Thyroid gland (tissue), 4 donors: ENCODE measurements around the gene NETO2. TPM values are rescaled to one million over a fixed set of nuclear protein-coding genes. Genes with fewer than 3 reads are reported as not detected.

Experiments used
- DNase-seq, 2 donors: peaks; one replicate each; pipeline ENCODE4 v3.0.0-alpha.2; 2019
- H3K27ac ChIP-seq, 3 donors: fragments of 200-600 bp; sonication (generic); 1 replicate in 2 of 3; 2 replicates in 1 of 3; pipeline ENCODE4 v1.5.1; 2016 to 2019; ENCODE audit warnings: mild to moderate bottlenecking in 1 of 3, moderate library complexity in 1 of 3
- H3K27me3 ChIP-seq: fragments of 200-600 bp; sonication (generic); one replicate; pipeline ENCODE4 v1.5.1; 2019
- H3K36me3 ChIP-seq, 2 donors: fragments of 200-600 bp; sonication (generic); one replicate each; pipeline ENCODE4 v1.5.1; 2016 to 2019
- H3K4me1 ChIP-seq, 2 donors: fragments of 200-600 bp; sonication (generic); one replicate each; pipeline ENCODE4 v1.5.1; 2017 to 2019
- H3K4me3 ChIP-seq, 3 donors: fragments of 200-600 bp; sonication (generic); replicated peaks in 1 of 3; 1 replicate in 2 of 3; 2 replicates in 1 of 3; pipeline ENCODE4 v1.5.1; 2016; ENCODE audit warnings: mild to moderate bottlenecking in 1 of 3
- H3K9me3 ChIP-seq: fragments of 200-600 bp; sonication (generic); one replicate; pipeline ENCODE4 v1.5.1; 2017
- CTCF ChIP-seq, 6 experiments: fragments of 200-600 bp in 3 of 6; fragments of 450-650 bp in 3 of 6; sonication (generic) in 3 of 6; IDR thresholded peaks; one replicate each; pipeline ENCODE4 v1.5.1; 2016 to 2019; ENCODE audit warnings: antibody characterized with exemption in 6 of 6, mild to moderate bottlenecking in 2 of 6, inconsistent platforms in 1 of 6, moderate library complexity in 1 of 6
- POLR2A ChIP-seq, 2 donors: fragments of 450-650 bp; IDR thresholded peaks; one replicate each; pipeline ENCODE4 v1.6.1; 2017; ENCODE audit warnings: antibody characterized with exemption in 2 of 2, mild to moderate bottlenecking in 2 of 2, moderate library complexity in 1 of 2
- WGBS, 2 donors: methylation state at CpG; one replicate each; pipeline ENCODE4 v1.1.5; 2017; 5-methylcytosine and 5-hydroxymethylcytosine counted together
- intact Hi-C: fragments of 100-400 bp; cut with DNase I; formaldehyde crosslinking; loops from one replicate; pipeline ENCODE4 v1.15.1; 2023
- total RNA-seq, 4 donors: library from RNA; depleted of rRNA; stranded (reverse); fragments of >200 nt; gene quantifications; one replicate each; pipeline ENCODE4 v1.2.3, GENCODE V29; 2016

The NETO2 gene
- total RNA-seq, 4 donors from 2014 or later: 5.4 to 10.1 (median 6.7) TPM

- no peak for TF ChIP-seq POLR2A (IDR thresholded peaks at IDR 0.05)
- no peak for TF ChIP-seq CTCF (IDR thresholded peaks at IDR 0.05)
- intact Hi-C loops: no loop called here
- Histone ChIP-seq H3K4me3 (no peak overlapping the region), H3K27me3 (no peaks in the 10 kb centered on the region), H3K9me3 (no peaks in the 10 kb centered on the region), H3K36me3 (no peaks in the 10 kb centered on the region), H3K27ac (no peak overlapping the region), H3K4me1 (no peaks in the 10 kb centered on the region)
- DNase-seq: no peak
- WGBS, 2 donors: 98 to 99% methylated on average over 6 of the region's 6 CpGs
Observed at GRCh38 chr16:47084198-47084597, 59.5 kb downstream of the NETO2 start.

- Histone ChIP-seq H3K36me3 (no peaks in the 10 kb centered on the region), H3K9me3 (no peaks in the 10 kb centered on the region), H3K4me1 (no peaks in the 10 kb centered on the region), H3K4me3 (no peak overlapping the region), H3K27ac (no peak overlapping the region), H3K27me3 (no peaks in the 10 kb centered on the region)
- WGBS, 2 donors: 90 to 96% methylated on average over 2 of the region's 2 CpGs
- TF ChIP-seq POLR2A (IDR thresholded peaks at IDR 0.05) (no peak), CTCF (IDR thresholded peaks at IDR 0.05) (no peak)
- intact Hi-C loops: no loop called here
- DNase-seq: no peak
Observed at GRCh38 chr16:47082099-47082865, 61.5 kb downstream of the NETO2 start.

- intact Hi-C loops: no loop called here
- Histone ChIP-seq H3K4me1 (no peaks in the 10 kb centered on the region), H3K9me3 (no peaks in the 10 kb centered on the region), H3K27me3 (no peaks in the 10 kb centered on the region), H3K4me3 (no peak overlapping the region), H3K27ac (no peak overlapping the region), H3K36me3 (no peaks in the 10 kb centered on the region)
- WGBS, 2 donors: 91 to 99% methylated on average over 1 of the region's 1 CpG
- DNase-seq: no peak
- no peak for TF ChIP-seq CTCF (IDR thresholded peaks at IDR 0.05)
- no peak for TF ChIP-seq POLR2A (IDR thresholded peaks at IDR 0.05)
Observed at GRCh38 chr16:47081115-47081514, 62.6 kb downstream of the NETO2 start.

- intact Hi-C loops: no loop called here
- Histone ChIP-seq H3K27me3 (no peaks in the 10 kb centered on the region), H3K4me3 (no peak overlapping the region), H3K27ac (no peak overlapping the region), H3K4me1 (no peaks in the 10 kb centered on the region), H3K36me3 (no peaks in the 10 kb centered on the region), H3K9me3 (no peaks in the 10 kb centered on the region)
- 71 to 77% methylated on average over 5 of the region's 5 CpGs for WGBS, 2 donors
- DNase-seq: no peak
- TF ChIP-seq POLR2A (IDR thresholded peaks at IDR 0.05): no peak
- no peak for TF ChIP-seq CTCF (IDR thresholded peaks at IDR 0.05)
Observed at GRCh38 chr16:47079860-47080259, 63.9 kb downstream of the NETO2 start.

GRCh38 chr16:47073223-47074155 lies 70.3 kb downstream of the NETO2 start:
- Histone ChIP-seq H3K27ac (no peak overlapping the region), H3K27me3 (no peaks in the 10 kb centered on the region), H3K4me1 (no peaks in the 10 kb centered on the region), H3K4me3 (no peak overlapping the region), H3K9me3 (no peaks in the 10 kb centered on the region), H3K36me3 (no peaks in the 10 kb centered on the region)
- intact Hi-C loops: no loop called here
- DNase-seq: no peak
- WGBS, 2 donors: 74 to 81% methylated on average over 6 of the region's 6 CpGs
- TF ChIP-seq POLR2A (IDR thresholded peaks at IDR 0.05) (no peak), CTCF (IDR thresholded peaks at IDR 0.05) (no peak)
